HCT116 (cell line): ENCODE results near the gene CTNNA2. TPM values are rescaled to one million over a fixed set of nuclear protein-coding genes. Genes with fewer than 3 reads are reported as not detected.

ENCODE experiments used
- ATAC-seq: fragments of 200-7000 bp; cut with Tn5 transposase; 2 replicates; pipeline ENCODE4 v1.9.1; 2020; ENCODE audit warnings: mild to moderate bottlenecking, moderate library complexity
- BruUV-seq: library from RNA; stranded (reverse); fragments of 400-500 nt; replicated peaks from 2 replicates; lab custom pipeline; 2021; lab: Mats Ljungman, UMichigan
- CTCF ChIA-PET: fragments of 300-600 bp; sonication (Branson Sonifier 250); formaldehyde crosslinking; loops from one replicate; lab custom pipeline; 2021; ENCODE audit warnings: antibody characterized with exemption; lab: Charles Lee
- POLR2A ChIA-PET: fragments of 300-600, 350-600 bp; sonication (Branson Sonifier 250); formaldehyde crosslinking; loops from one replicate; lab custom pipeline; 2021; ENCODE audit warnings: antibody characterized with exemption; lab: Charles Lee
- RAD21 ChIA-PET, 2 experiments: fragments of 300-600 bp; sonication (Branson Sonifier 250); formaldehyde crosslinking; loops; one replicate each; lab custom pipeline; 2023; ENCODE audit warnings: low total read pairs in 2 of 2; ENCODE audit not compliant: uncharacterized antibody in 2 of 2, unreplicated experiment in 2 of 2, low non-redundant PET in 1 of 2; lab: Charles Lee
- DNase-seq: peaks from one replicate; pipeline ENCODE4 v3.0.0-alpha.2; 2010; ENCODE audit warnings: low read depth, low spot score
- H2AFZ ChIP-seq: fragments of 200-600 bp; shearing (Covaris generic), sonication (generic); 2 replicates; pipeline ENCODE4 v1.6.1; 2017; ENCODE audit warnings: low read depth, mixed run types, mixed read lengths, antibody characterized with exemption, low read length; ENCODE audit not compliant: poor library complexity, severe bottlenecking
- H3K27ac ChIP-seq: 2 replicates; pipeline ENCODE4 v1.5.1; 2012; ENCODE audit warnings: low read depth, low read length
- H3K27me3 ChIP-seq: fragments of 200-600 bp; sonication (generic); 2 replicates; pipeline ENCODE4 v1.6.1; 2016; ENCODE audit warnings: mixed run types, low read length, mixed read lengths; ENCODE audit not compliant: insufficient read depth
- H3K36me3 ChIP-seq, 2 experiments: fragments of 200-500 bp in 1 of 2; fragments of 200-600 bp in 1 of 2; sonication (Bioruptor generic) in 1 of 2; sonication (generic) in 1 of 2; 2 replicates each; pipeline versions ENCODE4 v1.5.1 to v1.6.1; 2014 to 2016; ENCODE audit warnings: low read length in 2 of 2, inconsistent platforms in 1 of 2, mixed read lengths in 1 of 2, mixed run types in 1 of 2; ENCODE audit not compliant: insufficient read depth in 2 of 2, control insufficient read depth in 1 of 2
- H3K4me1 ChIP-seq, 2 experiments: fragments of 200-600 bp in 1 of 2; sonication (generic) in 1 of 2; 2 replicates each; pipeline versions ENCODE4 v1.5.1 to v1.6.1; 2012 to 2017; ENCODE audit warnings: low read length in 2 of 2, inconsistent platforms in 1 of 2, mild to moderate bottlenecking in 1 of 2, mixed read lengths in 1 of 2, mixed run types in 1 of 2, moderate library complexity in 1 of 2; ENCODE audit not compliant: insufficient read depth in 2 of 2, control insufficient read depth in 1 of 2
- H3K4me2 ChIP-seq: fragments of 200-600 bp; sonication (generic); 2 replicates; pipeline ENCODE4 v1.6.1; 2017; ENCODE audit warnings: mixed run types, low read length, mixed read lengths
- H3K4me3 ChIP-seq, 2 experiments: fragments of 200-600 bp in 1 of 2; sonication (generic) in 1 of 2; replicated peaks in 1 of 2; 2 replicates each; pipeline ENCODE4 v1.5.1; 2011 to 2016; ENCODE audit warnings: low read length in 2 of 2, control low read depth in 1 of 2, low read depth in 1 of 2, mild to moderate bottlenecking in 1 of 2, mixed read lengths in 1 of 2, mixed run types in 1 of 2
- H3K79me2 ChIP-seq: fragments of 200-600 bp; sonication (generic); 2 replicates; pipeline ENCODE4 v1.6.1; 2017; ENCODE audit warnings: mild to moderate bottlenecking, mixed run types, low read length, moderate library complexity, mixed read lengths; ENCODE audit not compliant: insufficient read depth
- H3K9ac ChIP-seq: fragments of 200-600 bp; sonication (generic); 2 replicates; pipeline ENCODE4 v1.6.1; 2016; ENCODE audit warnings: low read length, mixed read lengths
- H3K9me2 ChIP-seq: fragments of 200-600 bp; sonication (generic), shearing (Covaris generic); 2 replicates; pipeline ENCODE4 v1.6.1; 2017; ENCODE audit warnings: mixed run types, mild to moderate bottlenecking, moderate library complexity; ENCODE audit not compliant: insufficient read depth
- H3K9me3 ChIP-seq, 2 experiments: fragments of 200-500 bp in 1 of 2; fragments of 200-600 bp in 1 of 2; sonication (Bioruptor generic) in 1 of 2; sonication (generic) in 1 of 2; 2 replicates each; pipeline ENCODE4 v1.6.1; 2014 to 2017; ENCODE audit warnings: low read length in 2 of 2, mixed read lengths in 2 of 2, inconsistent platforms in 1 of 2, low read depth in 1 of 2, mild to moderate bottlenecking in 1 of 2, mixed run types in 1 of 2, moderate library complexity in 1 of 2; ENCODE audit not compliant: control insufficient read depth in 1 of 2, insufficient read depth in 1 of 2
- H4K20me1 ChIP-seq: fragments of 200-600 bp; sonication (generic), shearing (Covaris generic); 2 replicates; pipeline ENCODE4 v1.6.1; 2017; ENCODE audit warnings: mixed run types, mild to moderate bottlenecking, moderate library complexity; ENCODE audit not compliant: insufficient read depth
- CBX3 ChIP-seq: IDR thresholded peaks from 2 replicates; pipeline ENCODE4 v1.6.1; 2012; ENCODE audit warnings: low read depth
- ELF1 ChIP-seq: IDR thresholded peaks from 2 replicates; pipeline ENCODE4 v1.6.1; 2012; ENCODE audit warnings: low read depth, borderline replicate concordance
- EZH2 ChIP-seq: fragments of 200-600 bp; sonication (generic); IDR thresholded peaks from 2 replicates; pipeline ENCODE4 v1.6.1; 2017; ENCODE audit warnings: antibody characterized with exemption, mixed run types
- EZH2phosphoT487 ChIP-seq: fragments of 200-600 bp; IDR thresholded peaks from 2 replicates; pipeline ENCODE4 v1.6.1; 2018; ENCODE audit warnings: antibody characterized with exemption, borderline replicate concordance
- FOSL1 ChIP-seq: IDR thresholded peaks from 2 replicates; pipeline ENCODE4 v1.6.1; 2012; ENCODE audit warnings: low read depth
- JUND ChIP-seq: IDR thresholded peaks from 2 replicates; pipeline ENCODE4 v1.6.1; 2012
- MAX ChIP-seq: IDR thresholded peaks from 2 replicates; pipeline ENCODE4 v1.6.1; 2012
- POLR2A ChIP-seq: IDR thresholded peaks from 2 replicates; pipeline ENCODE4 v1.7.0; 2011; ENCODE audit warnings: borderline replicate concordance; ENCODE audit not compliant: insufficient read depth, insufficient read length; ENCODE audit errors: extremely low read depth
- RAD21 ChIP-seq: IDR thresholded peaks from 2 replicates; pipeline ENCODE4 v1.6.1; 2012; ENCODE audit warnings: low read depth, mild to moderate bottlenecking
- REST ChIP-seq: IDR thresholded peaks from 2 replicates; pipeline ENCODE4 v1.6.1; 2012; ENCODE audit warnings: low read depth
- SIN3A ChIP-seq: IDR thresholded peaks from 2 replicates; pipeline ENCODE4 v1.6.1; 2012; ENCODE audit warnings: low read depth
- SP1 ChIP-seq: IDR thresholded peaks from 2 replicates; pipeline ENCODE4 v1.6.1; 2012; ENCODE audit warnings: low read depth
- SRF ChIP-seq: IDR thresholded peaks from 2 replicates; pipeline ENCODE4 v1.6.1; 2012; ENCODE audit warnings: low read depth
- TCF7L2 ChIP-seq: IDR thresholded peaks from 2 replicates; pipeline ENCODE4 v1.7.0; 2011; ENCODE audit warnings: borderline replicate concordance, inconsistent platforms; ENCODE audit not compliant: insufficient read depth, insufficient read length; ENCODE audit errors: extremely low read depth
- YY1 ChIP-seq: IDR thresholded peaks from 2 replicates; pipeline ENCODE4 v1.6.1; 2011; ENCODE audit warnings: low read length, low read depth, moderate library complexity, mild to moderate bottlenecking; ENCODE audit not compliant: insufficient replicate concordance; ENCODE audit errors: extremely low read depth
- ZBTB33 ChIP-seq: IDR thresholded peaks from 2 replicates; pipeline ENCODE4 v1.6.1; 2011; ENCODE audit warnings: mild to moderate bottlenecking, low read length, moderate library complexity; ENCODE audit not compliant: insufficient replicate concordance; ENCODE audit errors: extremely low read depth
- ZFX ChIP-seq: fragments of 450-650 bp; IDR thresholded peaks from 2 replicates; pipeline ENCODE4 v1.6.1; 2017
- ZNF274 ChIP-seq: fragments of 200-500 bp; sonication (Bioruptor generic); IDR thresholded peaks from 2 replicates; pipeline ENCODE4 v1.6.1; 2014; ENCODE audit warnings: mild to moderate bottlenecking, low read depth, low read length, inconsistent platforms
- intact Hi-C: fragments of 100-400 bp; cut with micrococcal nuclease; formaldehyde crosslinking; loops from 2 replicates; pipeline ENCODE4 v1.10.0; 2022
- total RNA-seq: library from RNA; stranded (reverse); gene quantifications from one replicate; pipeline ENCODE4 v1.2.1, GENCODE V29; 2021; ENCODE audit not compliant: unreplicated experiment

Gene CTNNA2
- total RNA-seq, 1 experiment from 2014 or later, result not detected

GRCh38 chr2:80028051-80028450 is 515.2 kb downstream of the CTNNA2 start (continued):
- TF ChIP-seq RAD21 (no peak), FOSL1 (no peak), SIN3A (no peak), ZBTB33 (no peak), YY1 (no peak)

- H2AFZ ChIP-seq, result no peak overlapping the region
- no peaks in the 10 kb centered on the region for H3K36me3 ChIP-seq
- no TSS peak for BruUV-seq
- no peak overlapping the region for H3K27ac ChIP-seq
- H3K4me2 ChIP-seq, result no peak overlapping the region
- ChIA-PET RAD21 (no interaction called here), CTCF (no interaction called here), POLR2A (no interaction called here)
- no peaks in the 10 kb centered on the region for H3K4me1 ChIP-seq
- H3K27me3 ChIP-seq, result no peaks in the 10 kb centered on the region
- no peaks in the 10 kb centered on the region for H4K20me1 ChIP-seq
- DNase-seq (no peak), ATAC-seq (no peak)
- TF ChIP-seq ZFX (no peak), YY1 (no peak), POLR2A (no peak), FOSL1 (no peak), SP1 (no peak), ZNF274 (no peak), ELF1 (no peak), SRF (no peak), EZH2 (no peak), JUND (no peak), REST (no peak), SIN3A (no peak), CBX3 (no peak), EZH2phosphoT487 (no peak), MAX (no peak), TCF7L2 (no peak), ZBTB33 (no peak)
- H3K9me3 ChIP-seq, result peaks cover 0 to 12% of the 10 kb centered on the region in 2 experiments; a peak in 2 of 4 replicates
- no peak overlapping the region for H3K4me3 ChIP-seq
- H3K9ac ChIP-seq, result no peak overlapping the region
- H3K9me2 ChIP-seq, result no peaks in the 10 kb centered on the region
- H3K79me2 ChIP-seq, result no peaks in the 10 kb centered on the region
- intact Hi-C loops, result no loop called here
Observed at GRCh38 chr2:80028584-80028983, 515.7 kb downstream of the CTNNA2 start.
